GM12872 (cell line): Measurements from ENCODE around the gene DYNC1I1.

ENCODE experiments used
- TF ChIP-seq, protein P1 (sequence below): IDR thresholded peaks from 3 replicates; pipeline ENCODE4 v1.5.1; 2011; ENCODE audit warnings: low read depth, mild to moderate bottlenecking, low read length, moderate library complexity; ENCODE audit not compliant: insufficient read depth

Gene DYNC1I1

DNA sequence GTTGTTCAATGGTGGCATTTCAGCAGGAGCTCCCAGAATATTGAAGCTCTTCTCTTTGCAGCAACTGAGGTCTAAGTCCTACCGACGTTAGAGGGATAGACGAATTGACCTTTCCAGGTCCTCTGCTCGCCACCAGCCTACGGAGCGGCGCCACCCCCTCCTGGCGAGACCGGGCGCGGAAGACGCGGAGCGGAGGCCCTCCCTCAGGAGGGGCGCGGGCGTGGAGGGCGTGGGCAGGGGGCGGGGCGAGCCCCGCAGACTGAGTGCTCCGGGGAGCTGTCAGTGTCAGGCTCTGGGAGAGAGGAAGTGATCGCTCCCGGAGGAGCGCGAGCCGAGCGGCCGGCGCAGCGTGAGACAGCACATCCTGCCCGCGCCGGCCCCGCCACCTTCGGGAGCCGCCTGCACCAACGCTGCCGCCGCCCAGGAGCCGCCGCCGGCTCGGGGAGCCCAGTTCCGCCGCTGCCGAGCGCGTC, at the start of gene DYNC1I1:
TSS of gene DYNC1I1 (plus strand) at position 257 of the 473 bp plus-strand sequence. CDS start 32,176 bp downstream, outside the sequence.
- TF ChIP-seq, protein P1, sequence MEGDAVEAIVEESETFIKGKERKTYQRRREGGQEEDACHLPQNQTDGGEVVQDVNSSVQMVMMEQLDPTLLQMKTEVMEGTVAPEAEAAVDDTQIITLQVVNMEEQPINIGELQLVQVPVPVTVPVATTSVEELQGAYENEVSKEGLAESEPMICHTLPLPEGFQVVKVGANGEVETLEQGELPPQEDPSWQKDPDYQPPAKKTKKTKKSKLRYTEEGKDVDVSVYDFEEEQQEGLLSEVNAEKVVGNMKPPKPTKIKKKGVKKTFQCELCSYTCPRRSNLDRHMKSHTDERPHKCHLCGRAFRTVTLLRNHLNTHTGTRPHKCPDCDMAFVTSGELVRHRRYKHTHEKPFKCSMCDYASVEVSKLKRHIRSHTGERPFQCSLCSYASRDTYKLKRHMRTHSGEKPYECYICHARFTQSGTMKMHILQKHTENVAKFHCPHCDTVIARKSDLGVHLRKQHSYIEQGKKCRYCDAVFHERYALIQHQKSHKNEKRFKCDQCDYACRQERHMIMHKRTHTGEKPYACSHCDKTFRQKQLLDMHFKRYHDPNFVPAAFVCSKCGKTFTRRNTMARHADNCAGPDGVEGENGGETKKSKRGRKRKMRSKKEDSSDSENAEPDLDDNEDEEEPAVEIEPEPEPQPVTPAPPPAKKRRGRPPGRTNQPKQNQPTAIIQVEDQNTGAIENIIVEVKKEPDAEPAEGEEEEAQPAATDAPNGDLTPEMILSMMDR, result no peak

DNA sequence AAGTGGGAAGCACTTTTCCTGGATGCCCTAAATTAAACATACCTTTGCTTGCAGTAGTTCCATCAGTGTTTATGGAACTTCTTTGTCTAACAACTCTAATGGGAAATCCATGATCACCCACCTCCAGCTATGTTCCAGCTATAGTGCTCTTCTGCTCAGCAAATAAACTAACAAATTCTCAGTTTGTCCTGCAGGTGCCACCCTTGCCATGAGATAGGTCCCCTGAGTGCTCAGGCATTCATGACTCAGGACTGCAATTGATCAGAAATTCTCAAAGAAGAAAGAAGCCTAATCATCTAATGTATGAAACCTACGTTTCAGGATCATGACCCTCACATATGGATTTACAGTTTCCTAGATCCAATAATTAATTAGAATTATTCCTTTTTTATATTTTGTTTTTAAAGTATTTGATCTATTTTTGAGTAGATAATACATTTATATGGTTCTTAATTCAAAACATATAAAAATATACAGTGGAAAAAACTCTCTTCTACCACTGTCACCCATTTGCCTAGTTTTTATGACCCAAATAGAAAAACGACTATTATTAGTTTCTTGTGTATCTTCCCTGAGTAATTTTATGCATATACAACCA, 48.7 kb upstream of the DYNC1I1 start:
- TF ChIP-seq, protein P1, result peak; percentile 40; the same call in 2 of the 3 replicates

DNA sequence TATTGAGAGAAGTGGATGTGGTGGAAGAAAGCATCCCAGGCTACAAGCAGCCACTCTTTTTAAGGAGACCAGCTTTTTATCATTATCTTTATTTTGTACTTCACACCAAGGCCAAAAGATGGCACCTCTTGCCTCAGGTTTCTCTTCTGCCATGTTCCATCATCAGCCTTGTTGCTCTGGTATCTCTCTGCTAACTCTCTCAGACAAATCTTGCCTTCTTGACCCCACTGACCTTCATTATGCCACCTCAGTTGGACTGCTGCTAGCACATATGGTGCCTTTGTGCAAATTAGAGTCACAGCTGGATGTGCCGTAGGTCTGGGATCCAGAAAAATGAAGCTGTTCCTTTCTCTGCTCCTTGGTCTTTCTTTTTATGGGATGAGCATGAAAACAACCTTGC, 47.1 kb upstream of the DYNC1I1 start:
- TF ChIP-seq, protein P1, result peak; percentile 13; the same call in 1 of the 3 replicates

DNA sequence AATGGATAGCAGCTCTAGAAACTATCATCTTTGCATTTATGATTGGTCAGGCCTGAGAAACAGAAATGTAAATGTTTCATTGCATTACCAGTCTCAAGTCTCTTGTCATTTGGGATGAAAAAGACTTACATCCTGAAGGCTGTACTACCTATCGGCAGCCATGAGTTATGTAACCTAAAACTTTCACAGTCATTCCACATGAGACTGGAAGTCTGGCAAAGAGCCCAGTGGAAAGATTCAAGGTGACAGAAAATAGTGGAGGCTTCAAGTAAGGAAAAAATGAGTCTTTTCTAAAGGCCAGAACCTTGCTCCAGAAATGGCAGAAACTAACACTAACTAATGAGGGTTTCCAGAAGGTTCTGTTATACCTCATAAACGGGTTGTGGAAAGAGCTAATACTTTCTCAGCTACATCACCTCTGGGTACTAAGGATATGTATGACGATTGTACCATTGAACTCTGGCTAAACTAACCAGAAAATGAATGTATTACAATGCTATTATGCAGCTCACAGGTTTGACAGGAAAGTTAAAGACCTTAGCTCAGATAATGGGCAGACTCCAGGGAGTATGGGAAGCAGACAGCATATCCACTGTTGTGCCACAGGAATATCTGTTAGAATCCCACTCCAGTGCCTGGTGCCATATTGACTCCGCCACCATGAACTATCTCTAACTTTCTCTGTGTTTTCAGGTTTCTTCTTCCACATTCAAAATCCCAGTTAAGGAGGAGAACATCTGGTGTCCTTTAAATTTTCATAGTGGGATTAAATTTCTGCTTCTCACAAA, 41.7 kb upstream of the DYNC1I1 start:
- TF ChIP-seq, protein P1, result no peak

DNA sequence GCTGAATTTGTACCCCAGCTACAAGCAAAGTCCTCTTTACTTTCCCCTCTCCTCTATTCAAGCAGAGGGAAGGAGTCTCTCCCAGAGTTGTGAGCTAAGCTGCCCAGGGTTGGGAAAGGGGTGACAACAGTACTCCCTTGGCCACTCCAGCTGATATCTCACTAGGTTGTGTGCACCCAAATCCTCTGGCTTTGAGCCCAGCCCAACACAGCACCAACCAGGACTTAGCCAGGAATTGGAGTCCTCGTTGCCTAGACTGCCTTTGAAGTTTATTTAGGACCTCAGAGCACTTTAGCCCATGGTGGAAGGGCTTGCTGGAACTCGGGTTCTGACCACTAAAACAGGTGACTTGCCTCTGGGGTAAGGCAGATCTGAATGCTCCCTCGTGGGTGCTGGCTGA, 35.7 kb upstream of the DYNC1I1 start:
- TF ChIP-seq, protein P1, result no peak

DNA sequence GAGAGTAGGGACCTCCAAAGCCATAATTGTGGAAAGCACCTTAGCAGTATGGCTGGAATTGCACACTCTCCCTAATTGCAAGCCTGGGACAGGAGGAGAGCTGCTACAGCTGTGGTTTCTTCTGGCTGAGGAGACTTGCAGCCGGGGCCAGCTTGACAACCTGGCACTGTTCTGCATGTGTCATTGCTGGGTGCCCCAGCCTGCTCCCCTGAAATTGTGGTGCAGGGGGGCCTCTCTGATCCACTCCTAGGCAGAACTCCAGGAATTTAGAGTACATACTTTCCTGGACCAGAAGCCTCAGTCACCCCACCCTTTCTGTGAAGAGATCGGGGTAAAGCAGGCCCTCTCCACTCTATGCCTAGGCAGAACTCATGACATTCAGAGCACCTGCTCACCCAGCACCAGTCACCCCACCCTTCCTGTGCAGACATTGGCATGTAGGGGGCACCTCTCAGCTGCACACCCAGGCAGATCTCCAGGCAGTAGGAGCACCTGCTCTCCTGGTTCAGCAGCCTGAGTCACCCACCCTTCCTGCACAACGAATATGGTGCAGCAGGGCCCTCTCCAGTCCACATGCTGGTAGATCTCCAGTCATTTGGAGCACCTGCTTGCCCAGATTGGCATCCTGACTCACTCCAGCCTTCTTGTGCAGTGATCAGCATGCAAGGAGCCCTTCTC, 34.4 kb upstream of the DYNC1I1 start:
- TF ChIP-seq, protein P1, result no peak

DNA sequence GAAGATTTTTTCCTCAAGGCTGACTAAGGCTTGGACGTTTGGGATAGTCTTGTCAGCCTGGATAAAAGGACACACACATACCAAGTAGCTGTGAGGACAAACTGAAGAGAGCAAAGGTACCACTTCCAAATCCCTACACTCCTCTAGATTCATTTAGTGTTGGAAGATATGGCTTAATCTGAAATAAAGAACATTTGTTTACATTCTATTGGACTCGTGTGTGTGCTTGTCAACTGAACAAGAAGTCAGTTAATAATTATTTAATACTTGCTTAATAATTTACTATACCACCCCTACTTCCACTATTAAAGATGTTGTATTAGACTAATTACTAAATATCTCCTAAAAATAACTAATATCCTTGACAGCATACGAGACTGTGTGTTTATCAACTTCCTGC, 23.3 kb upstream of the DYNC1I1 start:
- TF ChIP-seq, protein P1, result no peak
